SHP77 treated with DMSO at 0.1 percent for 48 hours (cell line): Measurements from ENCODE around the gene ORM2.
A peak's percentile ranks its signal among the peaks of the same experiment; 100 is the strongest.
"Not testable (repeated sequence)": the region's sequence is repeated elsewhere in the genome, so short reads cannot be mapped to it uniquely, and the experiment has no call there.

Experiments
- DNase-seq: peaks from one replicate; lab custom pipeline; 2025; lab: John Stamatoyannopoulos, UW

The ORM2 gene

DNA sequence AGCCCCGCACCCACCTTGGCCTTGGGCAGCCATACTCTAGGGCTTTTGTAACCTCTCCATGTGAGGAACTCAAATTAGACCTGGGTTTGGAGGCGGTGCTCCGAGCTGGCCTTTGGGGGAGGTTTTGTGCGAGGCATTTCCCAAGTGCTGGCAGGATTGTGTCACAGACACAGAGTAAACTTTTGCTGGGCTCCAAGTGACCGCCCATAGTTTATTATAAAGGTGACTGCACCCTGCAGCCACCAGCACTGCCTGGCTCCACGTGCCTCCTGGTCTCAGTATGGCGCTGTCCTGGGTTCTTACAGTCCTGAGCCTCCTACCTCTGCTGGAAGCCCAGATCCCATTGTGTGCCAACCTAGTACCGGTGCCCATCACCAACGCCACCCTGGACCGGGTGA lies at the start of gene ORM2:
TSS of gene ORM2 (plus strand) at position 245 of the 398 bp plus-strand sequence. CDS start at position 281, 36 bp downstream.
- not testable (repeated sequence) for DNase-seq

DNA sequence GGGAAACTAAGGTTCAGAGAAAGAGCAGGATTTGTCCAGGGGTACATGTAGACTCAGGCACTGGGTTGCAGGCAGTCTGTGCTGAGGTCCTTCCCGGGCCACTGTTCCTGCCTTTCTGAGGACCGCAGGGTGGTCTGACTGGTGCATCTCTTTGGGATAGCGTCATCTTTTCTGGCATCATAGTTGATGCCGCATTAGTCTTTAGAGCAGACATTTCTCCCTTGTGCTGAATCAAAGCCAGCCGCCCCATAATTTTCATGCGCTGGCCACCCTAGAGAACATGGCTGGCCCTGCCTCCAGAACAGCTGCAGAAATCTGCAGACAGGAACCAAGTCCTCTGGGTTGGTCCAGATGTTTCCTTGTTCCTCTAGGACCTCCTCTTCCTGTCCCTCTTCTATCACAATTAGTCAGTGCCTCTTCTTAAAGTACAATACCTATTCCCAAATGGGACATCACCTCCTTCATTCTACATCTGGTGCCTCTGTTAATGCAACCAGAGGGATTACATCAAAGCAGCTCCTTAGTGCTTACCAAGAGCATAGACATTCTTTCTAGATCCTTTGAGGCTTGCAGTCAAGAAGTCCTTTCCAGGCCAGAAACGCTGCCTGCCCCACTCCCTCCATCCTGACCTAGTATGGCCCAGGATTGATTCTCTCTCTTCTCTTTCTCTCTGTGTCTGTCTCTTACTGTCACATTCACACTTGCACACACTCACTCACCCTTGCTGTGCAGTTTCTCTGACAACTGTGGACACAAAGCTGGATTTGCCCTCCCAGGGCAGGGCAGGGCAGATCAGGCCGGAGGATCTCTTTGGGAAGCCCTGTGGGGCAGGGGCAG lies 48.8 kb upstream of the ORM2 start:
- no peak for DNase-seq

GRCh38 chr9:114281473-114282103 lies 48.1 kb upstream of the ORM2 start:
- DNase-seq, result no peak

DNA sequence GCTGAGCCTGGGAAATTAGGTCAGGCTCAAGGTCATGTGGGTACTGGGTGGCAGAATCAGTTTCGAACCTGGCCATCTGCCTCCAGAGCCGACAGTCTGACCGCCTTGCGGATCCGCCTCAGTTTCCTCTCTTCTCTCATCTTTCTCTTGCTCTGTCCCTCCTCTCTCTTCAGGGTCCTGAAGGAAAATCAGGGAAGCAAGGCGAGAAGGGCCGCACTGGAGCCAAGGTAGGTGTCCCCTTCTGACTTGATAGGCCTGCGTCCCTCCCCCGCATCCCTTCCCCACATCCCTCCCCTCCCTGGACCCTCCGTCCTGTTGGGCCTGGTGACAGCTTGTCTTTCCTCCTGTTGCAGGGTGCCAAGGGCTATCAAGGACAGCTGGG lies 47.6 kb upstream of the ORM2 start:
- no peak for DNase-seq

DNA sequence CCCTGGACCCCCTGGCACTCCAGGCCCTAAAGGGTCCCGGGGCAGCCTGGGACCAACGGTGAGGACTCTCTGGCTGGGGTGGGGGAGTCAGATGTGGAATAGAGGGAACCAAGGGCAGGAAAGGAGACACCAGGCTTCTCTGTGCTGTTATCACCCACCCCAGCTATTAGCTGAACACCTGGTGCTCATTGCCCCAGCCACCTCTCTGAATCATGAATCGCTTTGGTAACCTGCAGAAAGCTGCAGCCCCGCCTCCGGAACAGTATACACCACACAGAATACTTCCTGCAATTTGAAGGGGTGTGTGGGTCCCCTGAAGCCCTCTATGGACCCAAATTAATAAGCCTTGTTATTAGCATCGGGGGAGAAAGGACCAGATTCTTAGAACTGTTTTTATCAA lies 47.2 kb upstream of the ORM2 start:
- DNase-seq, result no peak

DNA sequence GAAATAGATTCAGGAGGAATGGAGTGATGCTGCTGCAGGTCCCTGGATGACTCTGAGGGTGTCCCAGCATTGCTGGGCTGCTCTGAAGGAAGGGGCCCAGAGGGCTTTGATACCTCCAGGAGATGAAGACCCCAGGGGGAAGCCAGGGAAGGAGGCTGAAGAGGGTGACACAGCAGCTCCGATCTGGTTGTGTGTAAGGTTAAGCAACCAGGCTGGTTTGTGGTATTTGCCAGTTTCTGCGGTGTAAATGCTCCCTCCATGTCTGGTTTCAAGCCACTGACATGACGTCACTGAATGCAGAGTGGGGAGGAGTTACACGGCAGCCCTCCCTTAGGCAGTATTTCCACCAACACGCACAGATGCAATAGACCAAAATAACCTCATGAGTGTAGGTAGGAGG lies 46.7 kb upstream of the ORM2 start:
- no peak for DNase-seq

- no peak for DNase-seq
Observed at GRCh38 chr9:114283551-114284111, 46.0 kb upstream of the ORM2 start.

- DNase-seq, result no peak
Observed at GRCh38 chr9:114284316-114285060, 45.2 kb upstream of the ORM2 start.

- DNase-seq, result no peak
Observed at GRCh38 chr9:114285166-114285867, 44.4 kb upstream of the ORM2 start.

DNA sequence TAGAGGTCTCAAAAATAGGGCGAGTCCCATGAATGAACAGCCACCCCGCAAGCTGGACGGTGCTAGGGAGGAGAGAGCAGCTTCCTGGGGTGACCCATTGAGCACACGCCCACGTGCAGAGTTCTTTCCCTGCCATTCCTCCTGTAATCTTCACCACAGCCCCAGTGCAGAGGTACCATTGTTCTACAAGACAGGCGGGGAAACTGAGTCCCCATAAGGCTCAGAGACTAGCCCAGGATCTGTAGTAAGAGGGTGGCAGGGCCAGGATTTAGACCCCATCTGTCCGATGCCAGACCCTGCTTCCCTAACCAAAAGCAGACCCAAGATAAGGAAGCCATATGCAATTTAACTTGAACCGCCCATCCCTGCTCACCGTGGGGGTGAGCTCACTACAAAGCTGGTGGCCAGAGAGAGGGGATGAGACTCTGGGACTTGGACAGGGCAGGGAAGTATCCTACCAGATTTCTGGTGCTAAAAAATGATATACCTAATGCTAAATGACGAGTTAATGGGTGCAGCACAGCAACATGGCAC lies 43.5 kb upstream of the ORM2 start:
- DNase-seq, result no peak

- DNase-seq, result peak; percentile 2
Observed at GRCh38 chr9:114287001-114287762, 42.5 kb upstream of the ORM2 start.

DNA sequence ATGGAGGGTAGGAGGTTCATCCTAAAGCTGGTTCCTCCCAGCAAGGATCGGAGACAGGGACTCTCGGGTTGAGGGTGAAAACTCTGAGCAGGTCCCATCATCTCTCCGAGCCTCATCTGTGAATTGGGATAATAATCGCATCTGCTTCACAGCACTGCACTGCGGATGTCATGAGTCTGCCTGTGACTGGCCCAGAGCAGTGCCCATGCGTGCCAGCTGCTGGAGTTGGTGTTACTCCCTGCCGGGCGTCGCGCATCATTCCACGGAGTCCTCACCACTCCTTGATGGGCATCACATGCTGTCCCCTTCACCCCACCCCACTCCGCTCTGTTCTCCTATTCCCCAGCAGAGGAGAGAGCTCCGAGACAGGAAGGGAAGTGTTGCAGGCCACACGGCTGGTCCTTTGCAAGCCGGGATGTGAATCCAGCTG lies 41.9 kb upstream of the ORM2 start:
- DNase-seq, result no peak

GRCh38 chr9:114288193-114289091 lies 41.2 kb upstream of the ORM2 start:
- DNase-seq, result no peak

GRCh38 chr9:114289106-114289505 lies 40.6 kb upstream of the ORM2 start:
- DNase-seq, result no peak

DNA sequence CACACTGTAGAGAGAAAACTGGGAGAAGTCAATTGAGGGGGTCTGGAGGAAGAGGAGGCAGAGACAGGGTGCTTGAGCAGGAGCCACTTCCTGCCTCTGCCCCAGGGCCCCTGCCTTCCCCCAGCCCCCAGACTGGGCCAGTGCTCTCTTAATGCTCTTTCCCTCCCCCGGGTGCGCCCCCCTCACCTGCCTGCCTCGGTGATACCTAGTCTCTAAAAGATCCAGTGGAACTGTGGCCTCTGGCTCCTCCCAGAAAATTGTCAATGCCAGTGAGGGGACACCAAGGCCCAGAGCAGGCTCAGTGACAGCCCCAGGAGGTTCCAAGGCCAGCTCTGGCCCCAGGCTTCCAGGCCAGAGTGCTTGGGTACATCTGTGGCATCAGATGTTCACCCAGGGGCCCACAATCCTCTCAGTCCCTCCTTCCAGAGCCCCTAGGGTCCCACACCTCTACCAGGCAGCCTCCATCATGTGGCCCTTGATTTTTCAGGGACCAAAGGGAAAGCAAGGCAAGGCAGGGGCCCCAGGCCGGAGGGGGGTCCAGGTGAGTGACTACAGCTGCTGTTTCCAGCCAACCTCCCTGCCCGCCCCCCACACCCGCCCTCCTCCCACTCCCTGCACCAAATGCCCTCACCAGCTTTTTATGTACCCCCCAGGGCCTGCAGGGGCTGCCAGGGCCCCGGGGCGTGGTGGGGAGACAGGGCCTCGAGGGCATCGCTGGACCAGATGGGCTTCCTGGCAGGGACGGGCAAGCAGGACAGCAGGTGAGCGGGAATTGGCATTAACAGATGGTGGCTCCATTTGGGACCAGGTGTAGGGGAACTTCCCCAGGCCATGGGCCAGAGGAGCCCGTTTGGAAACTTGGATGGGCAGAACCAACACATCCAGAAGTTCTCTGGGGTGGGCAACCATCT lies 39.8 kb upstream of the ORM2 start:
- no peak for DNase-seq

GRCh38 chr9:114290561-114290986 lies 39.1 kb upstream of the ORM2 start:
- DNase-seq, result no peak

- peak; percentile 12 for DNase-seq
Observed at GRCh38 chr9:114291064-114291474, 38.6 kb upstream of the ORM2 start.

DNA sequence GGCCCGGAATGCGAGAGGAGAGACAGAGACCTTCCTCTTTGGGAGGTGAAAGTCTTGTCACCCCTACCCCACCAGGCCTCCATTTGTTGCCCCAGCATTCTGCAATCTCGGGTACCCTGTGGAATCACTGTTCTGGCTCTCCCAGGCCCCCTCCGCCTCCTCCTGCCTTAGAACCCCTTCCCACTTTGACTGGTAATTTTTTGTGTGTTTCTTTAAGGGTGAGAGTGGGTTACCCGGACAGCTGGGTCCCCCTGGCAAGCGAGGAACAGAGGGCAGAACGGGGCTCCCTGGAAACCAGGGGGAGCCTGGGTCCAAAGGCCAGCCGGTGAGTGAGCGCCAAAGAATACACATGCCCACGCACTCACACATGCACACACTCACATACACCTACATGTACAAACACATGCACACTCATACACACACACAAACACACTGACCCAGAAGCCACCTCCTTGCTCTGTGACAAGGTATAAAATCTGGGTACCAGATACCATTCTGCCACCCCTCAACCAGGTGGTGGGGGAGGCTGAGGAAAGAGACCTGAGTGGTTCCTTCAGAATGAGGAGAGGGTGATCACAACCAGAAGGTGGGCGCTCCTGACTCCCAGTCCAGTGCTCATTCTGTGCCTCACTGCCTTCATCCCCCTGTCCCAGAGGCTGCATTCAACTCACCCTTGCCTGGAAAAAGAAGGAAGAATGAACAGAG lies 37.6 kb upstream of the ORM2 start:
- DNase-seq, result no peak
